Jurkat, Clone E6-1 (cell line): ENCODE data around the gene PRR33.

Experiments used
- DNase-seq: peaks from one replicate; pipeline ENCODE4 v3.0.0-alpha.2; 2011; ENCODE audit warnings: low read depth, low spot score
- H3K4me3 ChIP-seq: 2 replicates; pipeline ENCODE4 v1.5.1; 2011; ENCODE audit warnings: mild to moderate bottlenecking, low read length, control low read depth, moderate library complexity

The PRR33 gene

GRCh38 chr11:1844221-1845094 is 47.2 kb downstream of the PRR33 start:
- DNase-seq: no peak
- no peak overlapping the region for H3K4me3 ChIP-seq

GRCh38 chr11:1843796-1844195 is 47.9 kb downstream of the PRR33 start:
- DNase-seq: no peak
- H3K4me3 ChIP-seq: no peak overlapping the region

GRCh38 chr11:1843098-1843473 is 48.6 kb downstream of the PRR33 start:
- no peak overlapping the region for H3K4me3 ChIP-seq
- DNase-seq: no peak

- no peak overlapping the region for H3K4me3 ChIP-seq
- no peak for DNase-seq
These were observed 49.3 kb downstream of the PRR33 start for GRCh38 chr11:1842149-1843097.

GRCh38 chr11:1841511-1842148 is 50.1 kb downstream of the PRR33 start:
- DNase-seq: no peak
- H3K4me3 ChIP-seq: no peak overlapping the region

- DNase-seq: no peak
- no peak overlapping the region for H3K4me3 ChIP-seq
These were observed 50.8 kb downstream of the PRR33 start for GRCh38 chr11:1840780-1841480.

GRCh38 chr11:1839924-1840779 is 51.5 kb downstream of the PRR33 start:
- H3K4me3 ChIP-seq: no peak overlapping the region
- no peak for DNase-seq

- no peak for DNase-seq
- no peak overlapping the region for H3K4me3 ChIP-seq
These were observed 52.3 kb downstream of the PRR33 start for GRCh38 chr11:1839204-1839923.

GRCh38 chr11:1838426-1839144 is 53.1 kb downstream of the PRR33 start, which contains the start of gene TNNI2:
TNNI2 (plus strand) TSS chr11:1838981; CDS start chr11:1839697, 716 bp downstream.
- no peak within 1 kb of the TSS for H3K4me3 ChIP-seq
- DNase-seq: no peak
